ENCODE results near the gene RAB37. TPM values are rescaled to one million over a fixed set of nuclear protein-coding genes. Genes with fewer than 3 reads are reported as not detected.
A peak's percentile ranks its signal among the peaks of the same experiment; 100 is the strongest.

The RAB37 gene
- total and polyA plus RNA-seq, 2 of the 13 experiments (the other 11 are each of a cell fraction or from before 2014, with no cell fraction given), result 0.91 to 3.7 TPM

- TF ChIP-seq HNF1A (IDR thresholded peaks at IDR 0.05; ENCODE audit: low read depth), result 0 out of 2 replicates have a peak, but pooled peaks have one; percentile 43
- peak; percentile 76; the same call in 1 of the 2 replicates for TF ChIP-seq HNF1A (CRISPR knock-in tag; IDR thresholded peaks at IDR 0.05; ENCODE audit: borderline replicate concordance)
- no peak for TF ChIP-seq NFIC (IDR thresholded peaks at IDR 0.05; ENCODE audit: low read length)
- no peak; the same call in 1 of the 2 replicates for TF ChIP-seq CREM (IDR thresholded peaks at IDR 0.05)
- TF ChIP-seq CREM (CRISPR knock-in tag; IDR thresholded peaks at IDR 0.05), result no peak; the same call in 1 of the 2 replicates
- no peak; the same call in 1 of the 2 replicates for TF ChIP-seq ZNF275 (CRISPR knock-in tag; IDR thresholded peaks at IDR 0.05; ENCODE audit: borderline replicate concordance)
- TF ChIP-seq E2F5 (CRISPR knock-in tag; conservative IDR thresholded peaks at IDR 0.05), result 0 out of 2 replicates have a peak, but pooled peaks have one; percentile 42
- peak; percentile 48; the same call in 1 of the 2 replicates for TF ChIP-seq ZBTB8A (CRISPR knock-in tag; IDR thresholded peaks at IDR 0.05; ENCODE audit: borderline replicate concordance, low read depth)
- no peak for TF ChIP-seq ZNF530 (CRISPR knock-in tag; IDR thresholded peaks at IDR 0.05; ENCODE audit: low read depth)
- 0 out of 2 replicates have a peak, but pooled peaks have one; percentile 41 for TF ChIP-seq ZNF670 (CRISPR knock-in tag; IDR thresholded peaks at IDR 0.05; ENCODE audit: borderline replicate concordance)
- TF ChIP-seq ZNF549 (CRISPR knock-in tag; IDR thresholded peaks at IDR 0.05), result no peak
- TF ChIP-seq TCF7L2 (IDR thresholded peaks at IDR 0.05; ENCODE audit: low read depth, low read length), result no peak
- TF ChIP-seq ZNF331 (CRISPR knock-in tag; IDR thresholded peaks at IDR 0.05), result peak; percentile 92
- TF ChIP-seq ZNF792 (CRISPR knock-in tag; IDR thresholded peaks at IDR 0.05), result peak; percentile 61; the same call in 1 of the 2 replicates
- no peak for TF ChIP-seq FUBP1 (CRISPR knock-in tag; IDR thresholded peaks at IDR 0.05; ENCODE audit: borderline replicate concordance)
- TF ChIP-seq MLXIP (CRISPR knock-in tag; IDR thresholded peaks at IDR 0.05; ENCODE audit: borderline replicate concordance), result no peak
Observed at GRCh38 chr17:74736513-74737298, at the start of gene RAB37 (continued).

All from HepG2 (cell line).